Osteoblast (primary cell): Measurements from ENCODE around the gene GABRG3. TPM values are rescaled to one million over a fixed set of nuclear protein-coding genes. Genes with fewer than 3 reads are reported as not detected.

Source experiments
- DNase-seq: peaks from one replicate; pipeline ENCODE4 v3.0.0; 2011; ENCODE audit warnings: low spot score, mixed read lengths; ENCODE audit not compliant: insufficient read length; ENCODE audit errors: missing footprints
- H2AFZ ChIP-seq: 2 replicates; pipeline ENCODE4 v1.6.0; 2011; ENCODE audit warnings: mild to moderate bottlenecking, low read length
- H3K27ac ChIP-seq: 2 replicates; pipeline ENCODE4 v1.5.1; 2011; ENCODE audit warnings: mild to moderate bottlenecking, low read depth, low read length, moderate library complexity
- H3K27me3 ChIP-seq: 2 replicates; pipeline ENCODE4 v1.6.0; 2012; ENCODE audit warnings: mild to moderate bottlenecking, control low read depth, inconsistent platforms, low read length, moderate library complexity; ENCODE audit not compliant: insufficient read depth
- H3K36me3 ChIP-seq: 2 replicates; pipeline ENCODE4 v1.5.1; 2011; ENCODE audit warnings: mild to moderate bottlenecking, low read length, control low read depth, moderate library complexity; ENCODE audit not compliant: insufficient read depth
- H3K4me1 ChIP-seq: 2 replicates; pipeline ENCODE4 v1.5.1; 2011; ENCODE audit warnings: mild to moderate bottlenecking, low read length, control low read depth, moderate library complexity; ENCODE audit not compliant: insufficient read depth
- H3K4me2 ChIP-seq: 2 replicates; pipeline ENCODE4 v1.6.0; 2011; ENCODE audit warnings: mild to moderate bottlenecking, low read length; ENCODE audit not compliant: insufficient read depth
- H3K4me3 ChIP-seq: fragments of 200-600 bp; sonication (generic); 3 replicates; pipeline ENCODE4 v1.5.1; 2012; ENCODE audit warnings: mild to moderate bottlenecking, low read length, inconsistent platforms; ENCODE audit not compliant: insufficient read depth
- H3K79me2 ChIP-seq: 2 replicates; pipeline ENCODE4 v1.6.0; 2012; ENCODE audit warnings: mild to moderate bottlenecking, low read length, control low read depth, inconsistent platforms; ENCODE audit not compliant: insufficient read depth
- H3K9me3 ChIP-seq: 2 replicates; pipeline ENCODE4 v1.5.1; 2011; ENCODE audit warnings: low read depth, low read length, control low read depth
- H4K20me1 ChIP-seq: 2 replicates; pipeline ENCODE4 v1.6.0; 2012; ENCODE audit warnings: mild to moderate bottlenecking, low read length, control low read depth; ENCODE audit not compliant: insufficient read depth
- CTCF ChIP-seq: IDR thresholded peaks from 2 replicates; pipeline ENCODE4 v1.5.1; 2011; ENCODE audit warnings: mild to moderate bottlenecking, low read depth, low read length, moderate library complexity; ENCODE audit errors: extremely low read depth
- total RNA-seq: library from RNA; depleted of rRNA; stranded (reverse); fragments of >200 nt; gene quantifications from 2 replicates; pipeline ENCODE4 v1.2.3, GENCODE V29; 2012

GABRG3 gene
- total RNA-seq, 1 donor: not detected

GRCh38 chr15:27042230-27042629 lies 71.2 kb downstream of the GABRG3 start:
- Histone ChIP-seq H3K79me2 (no peaks in the 10 kb centered on the region), H3K27ac (no peak overlapping the region), H4K20me1 (no peaks in the 10 kb centered on the region), H3K4me3 (no peak overlapping the region), H3K4me2 (no peak overlapping the region), H3K9me3 (peaks cover 4% of the 10 kb centered on the region), H3K36me3 (no peaks in the 10 kb centered on the region), H3K27me3 (no peaks in the 10 kb centered on the region), H3K4me1 (no peaks in the 10 kb centered on the region), H2AFZ (no peak overlapping the region)
- no peak for TF ChIP-seq CTCF
- no peak for DNase-seq

- H3K36me3 ChIP-seq: no peaks in the 10 kb centered on the region
- H3K27me3 ChIP-seq: no peaks in the 10 kb centered on the region
- TF ChIP-seq CTCF: no peak
- H3K79me2 ChIP-seq: no peaks in the 10 kb centered on the region
- H3K9me3 ChIP-seq: peaks cover 4% of the 10 kb centered on the region
- DNase-seq: no peak
- no peak overlapping the region for H3K4me2 ChIP-seq
- no peak overlapping the region for H3K4me3 ChIP-seq
- H2AFZ ChIP-seq: no peak overlapping the region
- H3K4me1 ChIP-seq: no peaks in the 10 kb centered on the region
- H4K20me1 ChIP-seq: no peaks in the 10 kb centered on the region
- H3K27ac ChIP-seq: no peak overlapping the region
Observed at GRCh38 chr15:27042646-27043045, 71.7 kb downstream of the GABRG3 start.

- Histone ChIP-seq H4K20me1 (no peaks in the 10 kb centered on the region), H3K79me2 (no peaks in the 10 kb centered on the region), H3K4me2 (no peak overlapping the region), H3K27ac (no peak overlapping the region), H3K4me1 (no peaks in the 10 kb centered on the region), H2AFZ (no peak overlapping the region), H3K4me3 (no peak overlapping the region), H3K9me3 (peaks cover 4% of the 10 kb centered on the region), H3K36me3 (no peaks in the 10 kb centered on the region), H3K27me3 (no peaks in the 10 kb centered on the region)
- DNase-seq: no peak
- no peak for TF ChIP-seq CTCF
Observed at GRCh38 chr15:27043770-27044169, 72.8 kb downstream of the GABRG3 start.

GRCh38 chr15:27045796-27046195 lies 74.8 kb downstream of the GABRG3 start:
- no peak for TF ChIP-seq CTCF
- Histone ChIP-seq H3K4me3 (no peak overlapping the region), H3K79me2 (no peaks in the 10 kb centered on the region)

More at GRCh38 chr15:27045796-27046195, 74.8 kb downstream of the GABRG3 start:
- H4K20me1 ChIP-seq: no peaks in the 10 kb centered on the region
- H3K36me3 ChIP-seq: no peaks in the 10 kb centered on the region
- no peak for DNase-seq
- H3K4me2 ChIP-seq: no peak overlapping the region
- no peak overlapping the region for H3K27ac ChIP-seq
- H3K27me3 ChIP-seq: no peaks in the 10 kb centered on the region
- no peak overlapping the region for H2AFZ ChIP-seq
- H3K9me3 ChIP-seq: peaks cover 4% of the 10 kb centered on the region
- no peaks in the 10 kb centered on the region for H3K4me1 ChIP-seq
